Upper lobe of right lung (tissue), 1 donor: ENCODE measurements around the gene RBM42. TPM values are rescaled to one million over a fixed set of nuclear protein-coding genes. Genes with fewer than 3 reads are reported as not detected.
"Not testable (repeated sequence)": the region's sequence is repeated elsewhere in the genome, so short reads cannot be mapped to it uniquely, and the experiment has no call there.

ENCODE experiments used
- ATAC-seq: fragments of 200-7000 bp; cut with Tn5 transposase; one replicate; pipeline ENCODE4 v1.9.1; 2020; ENCODE audit warnings: mild to moderate bottlenecking, moderate library complexity
- DNase-seq: peaks from one replicate; pipeline ENCODE4 v3.0.0-alpha.2; 2020
- H3K27ac ChIP-seq: fragments of 200-600 bp; one replicate; pipeline ENCODE4 v1.8.0; 2022
- H3K27me3 ChIP-seq: fragments of 200-600 bp; one replicate; pipeline ENCODE4 v1.8.0; 2022; ENCODE audit warnings: mild to moderate bottlenecking
- H3K36me3 ChIP-seq: fragments of 200-600 bp; one replicate; pipeline ENCODE4 v1.8.0; 2022
- H3K4me1 ChIP-seq: fragments of 200-600 bp; one replicate; pipeline ENCODE4 v1.8.0; 2022
- H3K4me3 ChIP-seq: fragments of 200-600 bp; one replicate; pipeline ENCODE4 v1.8.0; 2022; ENCODE audit warnings: mild to moderate bottlenecking
- H3K9me3 ChIP-seq: fragments of 200-600 bp; one replicate; pipeline ENCODE4 v1.8.0; 2022
- intact Hi-C: fragments of 100-400 bp; cut with DNase I; formaldehyde crosslinking; loops from one replicate; pipeline ENCODE4 v1.11.0; 2022
- total RNA-seq: library from RNA; stranded (reverse); fragmentation: NEBNext Ultra II Directional; extraction: Animal tissue kit (Norgen Biotek cat#: 25700); gene quantifications from one replicate; pipeline ENCODE4 v1.2.1, GENCODE V29; 2021
- TF ChIP-seq, protein P1 (sequence below): fragments of 200-600 bp; IDR thresholded peaks from one replicate; pipeline ENCODE4 v1.8.0; 2022; ENCODE audit warnings: antibody characterized with exemption
- donor health status: DM: no; HTN: yes; CAD: no; lungs with severe emphysema.

The RBM42 gene
- total RNA-seq, 1 donor from 2014 or later = 64.5 TPM

- H3K36me3 ChIP-seq = no peaks in the 10 kb centered on the region
- H3K9me3 ChIP-seq = no peaks in the 10 kb centered on the region
- intact Hi-C loops = no loop called here
- no peaks in the 10 kb centered on the region for H3K4me1 ChIP-seq
- H3K27ac ChIP-seq = no peak overlapping the region
- DNase-seq (no peak), ATAC-seq (peak; percentile 65)
- H3K27me3 ChIP-seq = peaks cover 16% of the 10 kb centered on the region
- TF ChIP-seq, protein P1, sequence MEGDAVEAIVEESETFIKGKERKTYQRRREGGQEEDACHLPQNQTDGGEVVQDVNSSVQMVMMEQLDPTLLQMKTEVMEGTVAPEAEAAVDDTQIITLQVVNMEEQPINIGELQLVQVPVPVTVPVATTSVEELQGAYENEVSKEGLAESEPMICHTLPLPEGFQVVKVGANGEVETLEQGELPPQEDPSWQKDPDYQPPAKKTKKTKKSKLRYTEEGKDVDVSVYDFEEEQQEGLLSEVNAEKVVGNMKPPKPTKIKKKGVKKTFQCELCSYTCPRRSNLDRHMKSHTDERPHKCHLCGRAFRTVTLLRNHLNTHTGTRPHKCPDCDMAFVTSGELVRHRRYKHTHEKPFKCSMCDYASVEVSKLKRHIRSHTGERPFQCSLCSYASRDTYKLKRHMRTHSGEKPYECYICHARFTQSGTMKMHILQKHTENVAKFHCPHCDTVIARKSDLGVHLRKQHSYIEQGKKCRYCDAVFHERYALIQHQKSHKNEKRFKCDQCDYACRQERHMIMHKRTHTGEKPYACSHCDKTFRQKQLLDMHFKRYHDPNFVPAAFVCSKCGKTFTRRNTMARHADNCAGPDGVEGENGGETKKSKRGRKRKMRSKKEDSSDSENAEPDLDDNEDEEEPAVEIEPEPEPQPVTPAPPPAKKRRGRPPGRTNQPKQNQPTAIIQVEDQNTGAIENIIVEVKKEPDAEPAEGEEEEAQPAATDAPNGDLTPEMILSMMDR = peak; percentile 48
- no peak overlapping the region for H3K4me3 ChIP-seq
Measured at GRCh38 chr19:35592226-35592625, 36.6 kb upstream of the RBM42 start.

DNA sequence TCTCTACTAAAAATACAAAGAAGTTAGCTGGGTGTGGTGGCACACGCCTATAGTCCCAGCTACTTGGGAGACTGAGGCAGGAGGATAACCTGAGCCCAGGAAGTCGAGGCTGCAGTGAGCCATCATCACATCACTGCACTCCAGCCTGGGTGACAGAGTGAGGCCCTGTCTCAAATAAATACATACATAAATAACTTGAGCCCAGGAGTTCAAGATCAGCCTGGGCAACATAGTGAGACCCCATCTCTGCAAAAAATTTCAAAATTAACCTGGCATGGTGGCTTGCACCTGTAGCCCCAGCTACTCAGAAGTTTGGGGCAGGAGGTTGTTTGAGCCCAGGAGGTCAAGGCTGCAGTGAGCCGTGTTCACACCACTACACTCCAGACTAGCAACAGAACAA lies 33.8 kb upstream of the RBM42 start:
- intact Hi-C loops, DNase-seq, H3K36me3 ChIP-seq, H3K9me3 ChIP-seq, H3K4me1 ChIP-seq, H3K4me3 ChIP-seq, H3K27ac ChIP-seq, ATAC-seq: not testable (repeated sequence)
- peaks cover 16% of the 10 kb centered on the region for H3K27me3 ChIP-seq

DNA sequence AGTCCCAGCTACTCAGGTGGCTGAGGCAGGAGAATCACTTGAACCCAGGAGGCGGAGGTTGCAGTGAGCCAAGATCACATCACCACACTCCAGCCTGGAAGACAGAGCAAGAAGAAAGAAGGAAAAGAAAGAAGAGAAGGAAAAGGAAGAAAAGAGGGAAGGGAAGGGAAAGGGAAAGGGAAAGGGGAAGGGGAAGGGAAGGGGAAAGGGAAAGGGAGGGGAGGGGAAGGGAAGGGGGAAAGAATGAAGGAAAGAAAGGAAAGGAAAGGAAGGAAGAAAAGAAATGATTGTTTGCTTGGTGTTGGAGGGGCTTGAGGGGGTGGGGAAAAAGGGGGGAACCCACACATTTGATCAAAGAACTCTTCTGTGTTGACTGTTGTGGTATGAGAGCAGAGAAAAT lies 32.9 kb upstream of the RBM42 start:
- peaks cover 16% of the 10 kb centered on the region for H3K27me3 ChIP-seq
- H3K4me3 ChIP-seq = no peak overlapping the region
- no peaks in the 10 kb centered on the region for H3K4me1 ChIP-seq
- H3K36me3 ChIP-seq = no peaks in the 10 kb centered on the region
- intact Hi-C loops = no loop called here
- no peak for DNase-seq
- no peak for ATAC-seq
- H3K27ac ChIP-seq = no peak overlapping the region
- no peaks in the 10 kb centered on the region for H3K9me3 ChIP-seq
- TF ChIP-seq, protein P1 = no peak

- Histone ChIP-seq H3K27me3 (peaks cover 16% of the 10 kb centered on the region), H3K36me3 (no peaks in the 10 kb centered on the region), H3K27ac (no peak overlapping the region), H3K4me3 (no peak overlapping the region), H3K4me1 (no peaks in the 10 kb centered on the region), H3K9me3 (no peaks in the 10 kb centered on the region)
- ATAC-seq (peak; percentile 23), DNase-seq (no peak)
- intact Hi-C loops = no loop called here
- TF ChIP-seq, protein P1 = no peak
Measured at GRCh38 chr19:35596366-35596999, 32.4 kb upstream of the RBM42 start.

DNA sequence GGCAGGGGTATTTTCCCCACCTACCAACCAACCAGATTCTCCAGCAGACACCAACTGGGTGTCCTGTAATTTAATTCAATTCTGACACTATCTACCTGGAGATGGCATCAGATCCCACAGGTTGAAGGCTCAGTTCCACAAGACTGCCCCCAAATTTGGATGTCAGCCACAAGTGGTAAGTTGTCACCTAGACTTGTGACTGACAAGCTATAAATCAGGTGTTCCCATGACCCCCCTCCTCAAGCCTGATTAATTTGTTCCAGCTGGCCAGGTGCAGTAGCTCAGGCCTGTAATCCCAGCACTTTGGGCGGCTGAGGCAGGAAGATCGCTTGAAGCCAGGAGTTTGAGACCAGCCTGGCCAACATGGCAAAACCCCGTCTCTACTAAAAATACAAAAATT lies 26.9 kb upstream of the RBM42 start:
- no peak overlapping the region for H3K27ac ChIP-seq
- intact Hi-C loops = no loop called here
- H3K4me1 ChIP-seq = no peaks in the 10 kb centered on the region
- TF ChIP-seq, protein P1 = no peak
- H3K36me3 ChIP-seq = no peaks in the 10 kb centered on the region
- H3K27me3 ChIP-seq = no peaks in the 10 kb centered on the region
- no peaks in the 10 kb centered on the region for H3K9me3 ChIP-seq
- ATAC-seq (no peak), DNase-seq (no peak)
- no peak overlapping the region for H3K4me3 ChIP-seq

DNA sequence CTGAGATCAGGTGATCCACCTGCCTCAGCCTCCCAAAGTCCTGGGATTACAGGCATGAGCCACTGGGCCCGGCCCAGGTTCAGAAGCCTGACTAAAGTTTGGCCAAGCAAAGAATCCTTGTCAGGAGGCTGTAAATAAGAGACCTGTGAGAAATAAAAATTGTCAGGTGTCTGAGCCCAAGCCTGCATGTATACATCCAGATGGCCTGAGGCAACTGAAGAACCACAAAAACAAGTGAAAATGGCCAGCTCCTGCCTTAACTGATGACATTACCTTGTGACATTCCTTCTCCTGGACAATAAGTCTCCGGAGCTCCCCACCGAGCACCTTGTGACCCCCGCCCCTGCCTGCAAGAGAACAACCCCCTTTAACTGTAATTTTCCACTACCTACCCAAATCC lies 24.4 kb upstream of the RBM42 start:
- H3K4me3 ChIP-seq, ATAC-seq, H3K36me3 ChIP-seq, intact Hi-C loops, DNase-seq, H3K9me3 ChIP-seq, H3K27ac ChIP-seq, H3K27me3 ChIP-seq, H3K4me1 ChIP-seq: not testable (repeated sequence)

GRCh38 chr19:35607170-35607569 lies 21.7 kb upstream of the RBM42 start:
- intact Hi-C loops, H3K36me3 ChIP-seq, ATAC-seq, H3K4me1 ChIP-seq, H3K9me3 ChIP-seq, H3K27me3 ChIP-seq, H3K27ac ChIP-seq, DNase-seq, H3K4me3 ChIP-seq: not testable (repeated sequence)
